Spleen (tissue), 11 donors: ENCODE results near the gene ANO4. TPM values are rescaled to one million over a fixed set of nuclear protein-coding genes. Genes with fewer than 3 reads are reported as not detected.

ENCODE experiments used
- DNase-seq: peaks from one replicate; pipeline ENCODE4 v3.0.0-alpha.2; 2020
- H3K27ac ChIP-seq, 8 donors: fragments of 200-600 bp; sonication (generic) in 7 of 8; 1 replicate in 4 of 8; 2 replicates in 4 of 8; pipeline versions ENCODE4 v1.5.0 to v1.8.0; 2016 to 2021; ENCODE audit warnings: inconsistent platforms in 4 of 8, mild to moderate bottlenecking in 4 of 8, moderate library complexity in 1 of 8
- H3K27me3 ChIP-seq, 7 donors: fragments of 200-600 bp; sonication (generic) in 6 of 7; replicated peaks in 1 of 7; 1 replicate in 4 of 7; 2 replicates in 3 of 7; pipeline versions ENCODE4 v1.5.0 to v1.8.0; 2016 to 2021; ENCODE audit warnings: inconsistent platforms in 3 of 7, mild to moderate bottlenecking in 1 of 7
- H3K36me3 ChIP-seq, 6 donors: fragments of 200-600 bp; sonication (generic) in 5 of 6; 1 replicate in 4 of 6; 2 replicates in 2 of 6; pipeline versions ENCODE4 v1.5.0 to v1.8.0; 2016 to 2021; ENCODE audit warnings: inconsistent platforms in 2 of 6
- H3K4me1 ChIP-seq, 6 donors: fragments of 200-600 bp; sonication (generic) in 5 of 6; 1 replicate in 3 of 6; 2 replicates in 3 of 6; pipeline versions ENCODE4 v1.5.0 to v1.8.0; 2016 to 2021; ENCODE audit warnings: inconsistent platforms in 3 of 6
- H3K4me3 ChIP-seq, 8 donors: fragments of 200-600 bp; sonication (generic) in 7 of 8; 1 replicate in 4 of 8; 2 replicates in 4 of 8; pipeline versions ENCODE4 v1.5.0 to v1.8.0; 2016 to 2021; ENCODE audit warnings: inconsistent platforms in 4 of 8, mild to moderate bottlenecking in 4 of 8, moderate library complexity in 2 of 8
- H3K9me3 ChIP-seq, 8 donors: fragments of 200-600 bp; sonication (generic) in 7 of 8; 1 replicate in 4 of 8; 2 replicates in 4 of 8; pipeline versions ENCODE4 v1.5.0 to v1.8.0; 2016 to 2021; ENCODE audit warnings: inconsistent platforms in 4 of 8
- POLR2A ChIP-seq, 3 donors: fragments of 450-650 bp; IDR thresholded peaks; one replicate each; pipeline ENCODE4 v1.5.1; 2017; ENCODE audit warnings: antibody characterized with exemption in 3 of 3, mild to moderate bottlenecking in 1 of 3
- POLR2AphosphoS5 ChIP-seq, 3 donors: sonication (generic); formaldehyde crosslinking; IDR thresholded peaks; one replicate each; pipeline ENCODE4 v1.5.1; 2017; ENCODE audit warnings: antibody characterized with exemption in 3 of 3
- WGBS, 5 donors: extraction: QIAGEN DNeasy Blood & Tissue Kit in 3 of 5; methylation state at CpG; one replicate each; pipeline versions ENCODE4 v1.1.5 to v1.1.7; 2013 to 2018; 5-methylcytosine and 5-hydroxymethylcytosine counted together
- intact Hi-C: fragments of 100-400 bp; cut with DNase I; formaldehyde crosslinking; loops from one replicate; pipeline ENCODE4 v1.15.0; 2023; ENCODE audit warnings: low total_unique reads
- polyA plus RNA-seq, 3 donors: library from polyadenylated mRNA; stranded (reverse); fragments of 200-250 nt; gene quantifications; one replicate each; pipeline ENCODE4 v1.2.1, GENCODE V29; 2013
- total RNA-seq, 7 donors: library from RNA; depleted of rRNA in 3 of 7; stranded (reverse); fragments of >200 nt in 3 of 7; fragmentation: NEBNext Ultra II Directional in 4 of 7; extraction: Animal tissue kit (Norgen Biotek cat#: 25700) in 4 of 7; gene quantifications; one replicate each; pipeline versions ENCODE4 v1.1.0 to v1.2.1, GENCODE V29; 2016 to 2021
- TF ChIP-seq, protein P1 (sequence below), 11 experiments: fragments of 200-600 bp in 7 of 11; fragments of 450-650 bp in 4 of 11; sonication (generic) in 4 of 11; IDR thresholded peaks in 8 of 11; conservative IDR thresholded peaks in 3 of 11; 1 replicate in 7 of 11; 2 replicates in 4 of 11; pipeline versions ENCODE4 v1.4.0 to v1.8.0; 2016 to 2021; ENCODE audit warnings: antibody characterized with exemption in 11 of 11, inconsistent platforms in 4 of 11, mild to moderate bottlenecking in 1 of 11
- donor health status: healthy with polysubstance abuse.
- donor health status: DM: no; HTN: no; CAD: no; lungs with moderate emphysema.
- donor health status: DM: no; HTN: no; CAD: no.
- donor health status: Bipolar disorder and iron deficiency.
- donor health status: healthy.
- donor health status: DM: no; HTN: no; CAD: no.
- donor health status: DM: yes; HTN: yes; CAD: no.

The ANO4 gene
- total and polyA plus RNA-seq, 10 donors: 0.42 TPM; not detected in 9

- no peak for DNase-seq
- Histone ChIP-seq H3K4me1 (no peaks in the 10 kb centered on the region), H3K4me3 (no peak overlapping the region), H3K36me3 (no peaks in the 10 kb centered on the region), H3K27me3 (no peaks in the 10 kb centered on the region), H3K27ac (no peak overlapping the region), H3K9me3 (peaks cover 0 to 27% (median 16%) of the 10 kb centered on the region in 8 donors)
- no peak for TF ChIP-seq POLR2A (IDR thresholded peaks at IDR 0.05)
- TF ChIP-seq, protein P1, sequence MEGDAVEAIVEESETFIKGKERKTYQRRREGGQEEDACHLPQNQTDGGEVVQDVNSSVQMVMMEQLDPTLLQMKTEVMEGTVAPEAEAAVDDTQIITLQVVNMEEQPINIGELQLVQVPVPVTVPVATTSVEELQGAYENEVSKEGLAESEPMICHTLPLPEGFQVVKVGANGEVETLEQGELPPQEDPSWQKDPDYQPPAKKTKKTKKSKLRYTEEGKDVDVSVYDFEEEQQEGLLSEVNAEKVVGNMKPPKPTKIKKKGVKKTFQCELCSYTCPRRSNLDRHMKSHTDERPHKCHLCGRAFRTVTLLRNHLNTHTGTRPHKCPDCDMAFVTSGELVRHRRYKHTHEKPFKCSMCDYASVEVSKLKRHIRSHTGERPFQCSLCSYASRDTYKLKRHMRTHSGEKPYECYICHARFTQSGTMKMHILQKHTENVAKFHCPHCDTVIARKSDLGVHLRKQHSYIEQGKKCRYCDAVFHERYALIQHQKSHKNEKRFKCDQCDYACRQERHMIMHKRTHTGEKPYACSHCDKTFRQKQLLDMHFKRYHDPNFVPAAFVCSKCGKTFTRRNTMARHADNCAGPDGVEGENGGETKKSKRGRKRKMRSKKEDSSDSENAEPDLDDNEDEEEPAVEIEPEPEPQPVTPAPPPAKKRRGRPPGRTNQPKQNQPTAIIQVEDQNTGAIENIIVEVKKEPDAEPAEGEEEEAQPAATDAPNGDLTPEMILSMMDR (IDR thresholded peaks at IDR 0.05 in 8 of 11, conservative IDR thresholded peaks at IDR 0.05 in 3 of 11): no peak
- TF ChIP-seq POLR2AphosphoS5 (IDR thresholded peaks at IDR 0.05): no peak
- 82 to 98% (median 89%) methylated on average over 1 of the region's 1 CpG for WGBS, 5 donors
- intact Hi-C loops: no loop called here
Measured at GRCh38 chr12:100871195-100871734, 76.7 kb downstream of the ANO4 start.

GRCh38 chr12:100875156-100875555 is 80.6 kb downstream of the ANO4 start:
- Histone ChIP-seq H3K4me1 (no peaks in the 10 kb centered on the region), H3K27me3 (no peaks in the 10 kb centered on the region), H3K27ac (no peak overlapping the region), H3K36me3 (no peaks in the 10 kb centered on the region), H3K4me3 (no peak overlapping the region), H3K9me3 (peaks cover 0 to 27% (median 16%) of the 10 kb centered on the region in 8 donors)
- intact Hi-C loops: no loop called here
- 75 to 85% (median 83%) methylated on average over 7 of the region's 7 CpGs for WGBS, 5 donors
- TF ChIP-seq POLR2AphosphoS5 (IDR thresholded peaks at IDR 0.05): no peak
- no peak for TF ChIP-seq POLR2A (IDR thresholded peaks at IDR 0.05)
- TF ChIP-seq, protein P1 (IDR thresholded peaks at IDR 0.05 in 8 of 11, conservative IDR thresholded peaks at IDR 0.05 in 3 of 11): no peak
- DNase-seq: no peak

DNA sequence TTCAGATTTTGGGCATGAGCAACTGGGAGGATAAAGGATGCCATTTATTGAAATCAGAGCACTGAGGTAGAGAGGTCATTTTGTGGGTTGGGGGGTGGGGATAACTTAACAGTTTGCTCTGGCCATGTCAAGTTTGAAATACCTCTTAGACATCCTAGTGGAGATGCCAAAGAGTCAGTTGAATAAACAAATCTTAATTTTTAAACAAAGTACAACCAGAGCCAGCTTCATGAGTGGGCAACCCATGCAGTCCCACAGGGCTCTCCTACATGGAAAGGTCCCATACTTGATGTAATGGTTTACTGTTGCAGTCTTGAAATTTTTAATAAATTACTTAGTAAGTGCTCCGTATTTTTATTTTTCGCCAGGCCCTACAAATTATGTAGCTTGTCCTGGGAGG is 81.2 kb downstream of the ANO4 start:
- H3K27ac ChIP-seq: no peak overlapping the region
- 75 to 93% (median 88%) methylated on average over 2 of the region's 2 CpGs for WGBS, 5 donors
- H3K36me3 ChIP-seq: no peaks in the 10 kb centered on the region
- intact Hi-C loops: no loop called here
- no peak overlapping the region for H3K4me3 ChIP-seq
- H3K4me1 ChIP-seq: no peaks in the 10 kb centered on the region
- TF ChIP-seq POLR2AphosphoS5 (IDR thresholded peaks at IDR 0.05) (no peak), POLR2A (IDR thresholded peaks at IDR 0.05) (no peak)
- TF ChIP-seq, protein P1 (IDR thresholded peaks at IDR 0.05 in 8 of 11, conservative IDR thresholded peaks at IDR 0.05 in 3 of 11): no peak
- DNase-seq: no peak
- H3K27me3 ChIP-seq: no peaks in the 10 kb centered on the region
- H3K9me3 ChIP-seq: peaks cover 0 to 27% (median 16%) of the 10 kb centered on the region in 8 donors

- intact Hi-C loops: no loop called here
Measured at GRCh38 chr12:100877776-100878175, 83.2 kb downstream of the ANO4 start.

More at GRCh38 chr12:100877776-100878175, 83.2 kb downstream of the ANO4 start:
- Histone ChIP-seq H3K27me3 (no peaks in the 10 kb centered on the region), H3K4me3 (no peak overlapping the region), H3K36me3 (no peaks in the 10 kb centered on the region), H3K27ac (no peak overlapping the region), H3K9me3 (peaks cover 0 to 25% (median 15%) of the 10 kb centered on the region in 8 donors), H3K4me1 (no peaks in the 10 kb centered on the region)
- TF ChIP-seq, protein P1 (IDR thresholded peaks at IDR 0.05 in 8 of 11, conservative IDR thresholded peaks at IDR 0.05 in 3 of 11): no peak
- TF ChIP-seq POLR2AphosphoS5 (IDR thresholded peaks at IDR 0.05) (no peak), POLR2A (IDR thresholded peaks at IDR 0.05) (no peak)
- WGBS, 5 donors: 35 to 61% (median 46%) methylated on average over 2 of the region's 2 CpGs
- no peak for DNase-seq
